ENCODE data around the gene KPNB1. TPM values are rescaled to one million over a fixed set of nuclear protein-coding genes. Genes with fewer than 3 reads are reported as not detected.

Gene KPNB1
- total and polyA plus RNA-seq, 2 experiments from 2014 or later, result 274 to 599 TPM

GRCh38 chr17:47731396-47731795 lies 81.7 kb downstream of the KPNB1 start:
- no peaks in the 10 kb centered on the region for H3K9me2 ChIP-seq (ENCODE audit: insufficient read depth)
- Mint-ChIP-seq H3K36me3 (ENCODE audit: low read depth) (no peaks in the 10 kb centered on the region; the same call in 2 of the 3 replicates), H3K27me3 (ENCODE audit: insufficient read depth, low read depth, poor library complexity) (peaks cover 62% of the 10 kb centered on the region), H3K27ac (no peak overlapping the region), H3K4me1 (peaks cover 17% of the 10 kb centered on the region), H3K9me3 (no peaks in the 10 kb centered on the region), H3K4me3 (no peak overlapping the region)
- 0 out of 2 replicates have a peak, but pooled peaks cover 6% of the 10 kb centered on the region for H3F3A ChIP-seq (replicated peaks; ENCODE audit: low read depth)
- H4K20me1 ChIP-seq (replicated peaks; ENCODE audit: insufficient read depth), result no peaks in the 10 kb centered on the region
- no peak overlapping the region for H3K4me2 ChIP-seq
- no peak overlapping the region for H3K4me3 ChIP-seq
- H3K36me3 ChIP-seq (ENCODE audit: insufficient read depth), result no peaks in the 10 kb centered on the region
- H3K27me3 ChIP-seq (ENCODE audit: insufficient read depth), result peaks cover 71% of the 10 kb centered on the region
- DNase-seq (ENCODE audit: low spot score), result no peak
- H3K27ac ChIP-seq (ENCODE audit: low read depth), result no peak overlapping the region
- no peak overlapping the region for H2AFZ ChIP-seq
- TF ChIP-seq STAT1 (IDR thresholded peaks at IDR 0.05; ENCODE audit: unreplicated experiment) (no peak), JUNB (IDR thresholded peaks at IDR 0.05; ENCODE audit: unreplicated experiment) (no peak), CREB1 (CRISPR knock-in tag; IDR thresholded peaks at IDR 0.05; ENCODE audit: low read depth) (no peak), POLR2AphosphoS5 (IDR thresholded peaks at IDR 0.05; ENCODE audit: low read depth) (no peak), EZH2 (IDR thresholded peaks at IDR 0.05; ENCODE audit: low read depth, unreplicated experiment) (no peak), ZNF462 (CRISPR knock-in tag; IDR thresholded peaks at IDR 0.05) (no peak), NANOG (IDR thresholded peaks at IDR 0.05; ENCODE audit: borderline replicate concordance) (no peak), EZH2phosphoT487 (IDR thresholded peaks at IDR 0.05; ENCODE audit: unreplicated experiment) (no peak), ZNF331 (CRISPR knock-in tag; IDR thresholded peaks at IDR 0.05; ENCODE audit: low read depth) (no peak), ZNF114 (CRISPR knock-in tag; IDR thresholded peaks at IDR 0.05) (no peak)
- TF ChIP-seq, protein P1, sequence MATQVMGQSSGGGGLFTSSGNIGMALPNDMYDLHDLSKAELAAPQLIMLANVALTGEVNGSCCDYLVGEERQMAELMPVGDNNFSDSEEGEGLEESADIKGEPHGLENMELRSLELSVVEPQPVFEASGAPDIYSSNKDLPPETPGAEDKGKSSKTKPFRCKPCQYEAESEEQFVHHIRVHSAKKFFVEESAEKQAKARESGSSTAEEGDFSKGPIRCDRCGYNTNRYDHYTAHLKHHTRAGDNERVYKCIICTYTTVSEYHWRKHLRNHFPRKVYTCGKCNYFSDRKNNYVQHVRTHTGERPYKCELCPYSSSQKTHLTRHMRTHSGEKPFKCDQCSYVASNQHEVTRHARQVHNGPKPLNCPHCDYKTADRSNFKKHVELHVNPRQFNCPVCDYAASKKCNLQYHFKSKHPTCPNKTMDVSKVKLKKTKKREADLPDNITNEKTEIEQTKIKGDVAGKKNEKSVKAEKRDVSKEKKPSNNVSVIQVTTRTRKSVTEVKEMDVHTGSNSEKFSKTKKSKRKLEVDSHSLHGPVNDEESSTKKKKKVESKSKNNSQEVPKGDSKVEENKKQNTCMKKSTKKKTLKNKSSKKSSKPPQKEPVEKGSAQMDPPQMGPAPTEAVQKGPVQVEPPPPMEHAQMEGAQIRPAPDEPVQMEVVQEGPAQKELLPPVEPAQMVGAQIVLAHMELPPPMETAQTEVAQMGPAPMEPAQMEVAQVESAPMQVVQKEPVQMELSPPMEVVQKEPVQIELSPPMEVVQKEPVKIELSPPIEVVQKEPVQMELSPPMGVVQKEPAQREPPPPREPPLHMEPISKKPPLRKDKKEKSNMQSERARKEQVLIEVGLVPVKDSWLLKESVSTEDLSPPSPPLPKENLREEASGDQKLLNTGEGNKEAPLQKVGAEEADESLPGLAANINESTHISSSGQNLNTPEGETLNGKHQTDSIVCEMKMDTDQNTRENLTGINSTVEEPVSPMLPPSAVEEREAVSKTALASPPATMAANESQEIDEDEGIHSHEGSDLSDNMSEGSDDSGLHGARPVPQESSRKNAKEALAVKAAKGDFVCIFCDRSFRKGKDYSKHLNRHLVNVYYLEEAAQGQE (IDR thresholded peaks at IDR 0.05; ENCODE audit: unreplicated experiment), result no peak
- TF ChIP-seq, protein P2, sequence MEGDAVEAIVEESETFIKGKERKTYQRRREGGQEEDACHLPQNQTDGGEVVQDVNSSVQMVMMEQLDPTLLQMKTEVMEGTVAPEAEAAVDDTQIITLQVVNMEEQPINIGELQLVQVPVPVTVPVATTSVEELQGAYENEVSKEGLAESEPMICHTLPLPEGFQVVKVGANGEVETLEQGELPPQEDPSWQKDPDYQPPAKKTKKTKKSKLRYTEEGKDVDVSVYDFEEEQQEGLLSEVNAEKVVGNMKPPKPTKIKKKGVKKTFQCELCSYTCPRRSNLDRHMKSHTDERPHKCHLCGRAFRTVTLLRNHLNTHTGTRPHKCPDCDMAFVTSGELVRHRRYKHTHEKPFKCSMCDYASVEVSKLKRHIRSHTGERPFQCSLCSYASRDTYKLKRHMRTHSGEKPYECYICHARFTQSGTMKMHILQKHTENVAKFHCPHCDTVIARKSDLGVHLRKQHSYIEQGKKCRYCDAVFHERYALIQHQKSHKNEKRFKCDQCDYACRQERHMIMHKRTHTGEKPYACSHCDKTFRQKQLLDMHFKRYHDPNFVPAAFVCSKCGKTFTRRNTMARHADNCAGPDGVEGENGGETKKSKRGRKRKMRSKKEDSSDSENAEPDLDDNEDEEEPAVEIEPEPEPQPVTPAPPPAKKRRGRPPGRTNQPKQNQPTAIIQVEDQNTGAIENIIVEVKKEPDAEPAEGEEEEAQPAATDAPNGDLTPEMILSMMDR (conservative IDR thresholded peaks at IDR 0.05; ENCODE audit: low read depth in 2 of 2), result no peak
- TF ChIP-seq, protein P3, sequence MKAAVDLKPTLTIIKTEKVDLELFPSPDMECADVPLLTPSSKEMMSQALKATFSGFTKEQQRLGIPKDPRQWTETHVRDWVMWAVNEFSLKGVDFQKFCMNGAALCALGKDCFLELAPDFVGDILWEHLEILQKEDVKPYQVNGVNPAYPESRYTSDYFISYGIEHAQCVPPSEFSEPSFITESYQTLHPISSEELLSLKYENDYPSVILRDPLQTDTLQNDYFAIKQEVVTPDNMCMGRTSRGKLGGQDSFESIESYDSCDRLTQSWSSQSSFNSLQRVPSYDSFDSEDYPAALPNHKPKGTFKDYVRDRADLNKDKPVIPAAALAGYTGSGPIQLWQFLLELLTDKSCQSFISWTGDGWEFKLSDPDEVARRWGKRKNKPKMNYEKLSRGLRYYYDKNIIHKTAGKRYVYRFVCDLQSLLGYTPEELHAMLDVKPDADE (IDR thresholded peaks at IDR 0.05), result no peak
- ATAC-seq, result no peak
- H3K79me2 ChIP-seq (replicated peaks; ENCODE audit: insufficient read depth), result no peaks in the 10 kb centered on the region
- peaks cover 6% of the 10 kb centered on the region; the same call in 1 of the 2 replicates for H3K4me1 ChIP-seq (ENCODE audit: insufficient read depth)
